H1 (cell line): ENCODE data around the gene RTN4RL1. TPM values are rescaled to one million over a fixed set of nuclear protein-coding genes. Genes with fewer than 3 reads are reported as not detected.

Experiments
- CTCF ChIA-PET: fragments of 300-600 bp; sonication (Branson Sonifier 250); formaldehyde crosslinking; loops from one replicate; lab custom pipeline; 2021; ENCODE audit not compliant: partially characterized antibody; lab: Charles Lee
- POLR2A ChIA-PET: fragments of 300-600 bp; sonication (Branson Sonifier 250); formaldehyde crosslinking; loops from one replicate; lab custom pipeline; 2021; ENCODE audit warnings: inconsistent platforms; ENCODE audit not compliant: partially characterized antibody; lab: Charles Lee
- DNase-seq, 2 experiments: peaks; one replicate each; pipeline versions ENCODE4 v3.0.0 to v3.0.0-alpha.2; 2010 to 2022; ENCODE audit warnings: low spot score in 2 of 2, low read depth in 1 of 2, mixed read lengths in 1 of 2
- FAIRE-seq: peaks from 2 replicates; lab custom pipeline; 2011; peaks lifted over from hg19 to GRCh38; lab: Jason Lieb, UNC
- H2AFZ ChIP-seq: 2 replicates; pipeline ENCODE4 v1.8.1; 2012; ENCODE audit warnings: low read length, inconsistent platforms
- H2AK5ac ChIP-seq: 2 replicates; pipeline ENCODE4 v1.6.1; 2013; ENCODE audit warnings: low read depth, low read length
- H2BK120ac ChIP-seq: replicated peaks from 2 replicates; pipeline ENCODE3; 2013; ENCODE audit warnings: low read depth, low read length, inconsistent platforms
- H2BK12ac ChIP-seq: 2 replicates; pipeline ENCODE4 v1.6.1; 2013; ENCODE audit warnings: low read depth, low read length
- H2BK15ac ChIP-seq: 2 replicates; pipeline ENCODE4 v1.6.1; 2013; ENCODE audit warnings: low read length
- H2BK20ac ChIP-seq: 2 replicates; pipeline ENCODE4 v1.6.1; 2013; ENCODE audit warnings: low read length
- H2BK5ac ChIP-seq: 2 replicates; pipeline ENCODE4 v1.6.1; 2013; ENCODE audit warnings: low read depth, low read length
- H3K14ac ChIP-seq: 2 replicates; pipeline ENCODE4 v1.6.1; 2013; ENCODE audit warnings: inconsistent platforms; ENCODE audit not compliant: insufficient read length
- H3K18ac ChIP-seq: 2 replicates; pipeline ENCODE4 v1.6.1; 2013; ENCODE audit warnings: low read length; ENCODE audit errors: extremely low read depth
- H3K23ac ChIP-seq: 2 replicates; pipeline ENCODE4 v1.6.1; 2013; ENCODE audit warnings: inconsistent platforms; ENCODE audit not compliant: insufficient read length
- H3K23me2 ChIP-seq: 2 replicates; pipeline ENCODE4 v1.6.1; 2013; ENCODE audit warnings: low read depth, low read length
- H3K27ac ChIP-seq: 2 replicates; pipeline ENCODE4 v1.6.1; 2011; ENCODE audit warnings: low read depth, low read length, inconsistent platforms
- H3K27me3 ChIP-seq, 4 experiments: replicated peaks in 1 of 4; 1 replicate in 1 of 4; 2 replicates in 3 of 4; pipeline versions ENCODE4 v1.6.1 to v1.8.1; 2011 to 2013; ENCODE audit warnings: low read length in 3 of 4, mild to moderate bottlenecking in 3 of 4, inconsistent platforms in 2 of 4, mixed read lengths in 2 of 4, moderate library complexity in 1 of 4; ENCODE audit not compliant: control insufficient read depth in 3 of 4, insufficient read depth in 3 of 4; ENCODE audit errors: extremely low read depth in 1 of 4
- H3K36me3 ChIP-seq, 4 experiments: 2 replicates each; pipeline versions ENCODE4 v1.6.1 to v1.8.1; 2011 to 2013; ENCODE audit warnings: mild to moderate bottlenecking in 4 of 4, low read length in 3 of 4, moderate library complexity in 2 of 4, control low read depth in 1 of 4, inconsistent platforms in 1 of 4; ENCODE audit not compliant: insufficient read depth in 4 of 4, control insufficient read depth in 2 of 4
- H3K4ac ChIP-seq: replicated peaks from 2 replicates; pipeline ENCODE3; 2013; ENCODE audit warnings: low read length, low read depth, mixed read lengths, inconsistent platforms; ENCODE audit not compliant: insufficient read length
- H3K4me1 ChIP-seq, 4 experiments: replicated peaks in 1 of 4; 1 replicate in 1 of 4; 2 replicates in 3 of 4; pipeline versions ENCODE4 v1.6.1 to v1.8.1; 2011 to 2013; ENCODE audit warnings: low read length in 3 of 4, inconsistent platforms in 2 of 4, mixed read lengths in 1 of 4; ENCODE audit not compliant: insufficient read depth in 4 of 4, control insufficient read depth in 3 of 4
- H3K4me2 ChIP-seq, 2 experiments: 2 replicates each; pipeline versions ENCODE4 v1.6.1 to v1.8.1; 2011 to 2013; ENCODE audit warnings: low read depth in 2 of 2, low read length in 2 of 2, control low read depth in 1 of 2, inconsistent platforms in 1 of 2, mild to moderate bottlenecking in 1 of 2; ENCODE audit not compliant: insufficient read depth in 1 of 2
- H3K4me3 ChIP-seq, 4 experiments: fragments of 200-600, 300-600 bp in 1 of 4; sonication (generic), shearing (Covaris generic), sonication (Bioruptor Twin) in 1 of 4; 2 replicates each; pipeline versions ENCODE4 v1.5.1 to v1.8.1; 2011 to 2016; ENCODE audit warnings: low read length in 4 of 4, low read depth in 3 of 4, control low read depth in 2 of 4, inconsistent platforms in 2 of 4, mild to moderate bottlenecking in 2 of 4, mixed read lengths in 1 of 4, moderate library complexity in 1 of 4; ENCODE audit not compliant: insufficient read depth in 2 of 4; ENCODE audit errors: extremely low read depth in 1 of 4
- H3K56ac ChIP-seq: replicated peaks from 2 replicates; pipeline ENCODE3; 2013; ENCODE audit warnings: low read depth, mild to moderate bottlenecking, mixed read lengths, low read length, inconsistent platforms; ENCODE audit not compliant: insufficient read length
- H3K79me1 ChIP-seq: 2 replicates; pipeline ENCODE4 v1.6.1; 2013; ENCODE audit warnings: low read depth, low read length, control low read depth
- H3K79me2 ChIP-seq, 2 experiments: 2 replicates each; pipeline versions ENCODE4 v1.6.1 to v1.8.1; 2012 to 2013; ENCODE audit warnings: low read length in 2 of 2, mild to moderate bottlenecking in 2 of 2, inconsistent platforms in 1 of 2; ENCODE audit not compliant: insufficient read depth in 2 of 2, control insufficient read depth in 1 of 2
- H3K9ac ChIP-seq, 4 experiments: replicated peaks in 1 of 4; 1 replicate in 1 of 4; 2 replicates in 3 of 4; pipeline versions ENCODE4 v1.6.1 to v1.8.1; 2011 to 2013; ENCODE audit warnings: low read depth in 3 of 4, low read length in 3 of 4, control low read depth in 2 of 4, mild to moderate bottlenecking in 2 of 4, moderate library complexity in 2 of 4, inconsistent platforms in 1 of 4; ENCODE audit errors: extremely low read depth in 1 of 4
- H3K9me3 ChIP-seq, 2 experiments: 2 replicates each; pipeline versions ENCODE4 v1.6.1 to v1.8.1; 2012 to 2013; ENCODE audit warnings: mild to moderate bottlenecking in 2 of 2, moderate library complexity in 2 of 2, control low read depth in 1 of 2, inconsistent platforms in 1 of 2, low read depth in 1 of 2, low read length in 1 of 2, mixed read lengths in 1 of 2; ENCODE audit not compliant: insufficient read depth in 2 of 2
- H4K20me1 ChIP-seq, 2 experiments: replicated peaks in 1 of 2; 2 replicates each; pipeline versions ENCODE3 to v1.8.1; 2011 to 2013; ENCODE audit warnings: inconsistent platforms in 2 of 2, low read length in 2 of 2, mild to moderate bottlenecking in 1 of 2; ENCODE audit not compliant: insufficient read depth in 2 of 2, control insufficient read depth in 1 of 2
- H4K5ac ChIP-seq: 2 replicates; pipeline ENCODE4 v1.6.1; 2013; ENCODE audit warnings: low read length, low read depth, mixed read lengths, inconsistent platforms; ENCODE audit not compliant: insufficient read length
- H4K8ac ChIP-seq: 2 replicates; pipeline ENCODE4 v1.8.0; 2013; ENCODE audit warnings: mild to moderate bottlenecking, moderate library complexity, low read length, inconsistent platforms; ENCODE audit not compliant: insufficient read depth; ENCODE audit errors: extremely low read depth
- H4K91ac ChIP-seq: replicated peaks from 2 replicates; pipeline ENCODE3; 2013; ENCODE audit warnings: low read length, mixed read lengths, inconsistent platforms; ENCODE audit not compliant: insufficient read length
- ASH2L ChIP-seq: fragments of 200-600, 300-600 bp; sonication (generic); IDR thresholded peaks from one replicate; pipeline ENCODE4 v1.7.1; 2017; ENCODE audit warnings: low read length
- HDAC6 ChIP-seq: IDR thresholded peaks from one replicate; pipeline ENCODE4 v1.7.1; 2012; ENCODE audit warnings: low read depth, mild to moderate bottlenecking, inconsistent platforms, low read length, moderate library complexity
- NRF1 ChIP-seq: IDR thresholded peaks from 2 replicates; pipeline ENCODE4 v1.6.1; 2011; ENCODE audit warnings: mild to moderate bottlenecking, low read depth, low read length, improper control_type of control experiment
- RAD21 ChIP-seq, 2 experiments: IDR thresholded peaks in 1 of 2; conservative IDR thresholded peaks in 1 of 2; 2 replicates each; pipeline ENCODE4 v1.6.1; 2011; ENCODE audit warnings: low read depth in 2 of 2, low read length in 2 of 2, improper control_type of control experiment in 1 of 2, inconsistent platforms in 1 of 2, mild to moderate bottlenecking in 1 of 2, moderate library complexity in 1 of 2
- SAP30 ChIP-seq: fragments of 300-600 bp; sonication (generic); IDR thresholded peaks from 2 replicates; pipeline ENCODE4 v1.7.1; 2012; ENCODE audit warnings: low read length, moderate library complexity, mild to moderate bottlenecking, inconsistent platforms; ENCODE audit not compliant: insufficient read depth, insufficient replicate concordance
- SIN3A ChIP-seq, 2 experiments: IDR thresholded peaks in 1 of 2; conservative IDR thresholded peaks in 1 of 2; 2 replicates each; pipeline ENCODE4 v1.6.1; 2011 to 2012; ENCODE audit warnings: low read length in 2 of 2, improper control_type of control experiment in 1 of 2, low read depth in 1 of 2, mild to moderate bottlenecking in 1 of 2
- SP1 ChIP-seq: IDR thresholded peaks from 2 replicates; pipeline ENCODE4 v1.6.1; 2011; ENCODE audit warnings: low read depth, low read length
- SP2 ChIP-seq: IDR thresholded peaks from 2 replicates; pipeline ENCODE4 v1.6.1; 2012; ENCODE audit warnings: mild to moderate bottlenecking, low read length, inconsistent platforms
- SP4 ChIP-seq: IDR thresholded peaks from 2 replicates; pipeline ENCODE4 v1.6.1; 2012; ENCODE audit warnings: low read length, inconsistent platforms
- SRF ChIP-seq: IDR thresholded peaks from 2 replicates; pipeline ENCODE4 v1.6.1; 2011; ENCODE audit warnings: mild to moderate bottlenecking, low read depth, low read length, moderate library complexity
- TAF7 ChIP-seq: optimal IDR thresholded peaks from 2 replicates; pipeline ENCODE3; 2011; ENCODE audit warnings: low read depth, mild to moderate bottlenecking, inconsistent platforms, low read length, moderate library complexity, borderline replicate concordance
- WGBS, 2 experiments: shearing (Covaris generic) in 1 of 2; methylation state at CpG; one replicate each; pipeline versions ENCODE4 v1.1.6 to v1.1.7; 2013 to 2015; ENCODE audit warnings: low lambda C conversion rate in 2 of 2, mixed read lengths in 2 of 2, inconsistent platforms in 1 of 2, low coverage in 1 of 2, missing lambda C conversion rate in 1 of 2; ENCODE audit not compliant: insufficient replicate concordance in 2 of 2, insufficient coverage in 1 of 2, insufficient read length in 1 of 2; ENCODE audit errors: extremely low coverage in 1 of 2, missing lambda C conversion rate in 1 of 2; 5-methylcytosine and 5-hydroxymethylcytosine counted together
- polyA plus RNA-seq, 7 experiments: library from polyadenylated mRNA; depleted of rRNA in 3 of 7; stranded (reverse) in 5 of 7; unstranded in 2 of 7; fragments of >200 nt in 5 of 7; fragments of 200-250 nt in 2 of 7; gene quantifications; 1 replicate in 5 of 7; 2 replicates in 1 of 7; 4 replicates in 1 of 7; pipeline versions ENCODE4 v1.2.1 to v1.2.3, GENCODE V29; 2011 to 2013; ENCODE audit warnings: missing spikeins in 2 of 7, mixed read lengths in 2 of 7
- total RNA-seq: library from RNA; stranded (reverse); fragmentation: NEBNext Ultra II Directional; extraction: Animal tissue kit (Norgen Biotek cat#: 25700); gene quantifications from 2 replicates; pipeline ENCODE4 v1.2.1, GENCODE V29; 2021
- TF ChIP-seq, protein P1 (sequence below): IDR thresholded peaks from 2 replicates; pipeline ENCODE4 v1.6.1; 2012; ENCODE audit warnings: low read length, inconsistent platforms

Gene RTN4RL1
- total and polyA plus RNA-seq, 2 of the 8 experiments (the other 6 are each of a cell fraction or from before 2014, with no cell fraction given): 0.09 TPM; not detected in 1

DNA sequence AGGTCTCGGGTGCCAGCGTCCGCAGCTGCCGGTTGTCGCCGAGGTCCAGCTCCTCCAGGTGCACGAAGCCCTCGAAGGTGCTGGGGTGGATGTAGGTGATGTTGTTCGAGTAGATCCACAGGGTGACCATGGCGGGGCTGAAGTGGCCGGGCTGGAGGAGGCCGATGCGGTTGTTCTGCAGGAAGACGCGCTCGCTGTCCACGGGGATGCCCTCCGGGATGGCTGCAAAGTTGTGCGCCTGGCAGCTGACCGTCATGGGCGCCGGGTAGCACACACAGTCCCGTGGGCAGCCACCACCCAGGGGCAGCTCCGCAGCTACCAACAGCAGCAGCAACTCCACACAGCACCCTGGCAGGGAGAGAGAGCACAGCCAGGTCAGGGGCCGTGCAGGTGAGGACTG, 87.7 kb downstream of the RTN4RL1 start:
- FAIRE-seq: no peak
- TF ChIP-seq RAD21 (IDR thresholded peaks at IDR 0.05 in 1 of 2, conservative IDR thresholded peaks at IDR 0.05 in 1 of 2; ENCODE audit: low read depth in 2 of 2, low read length in 2 of 2) (no peak), HDAC6 (no peak), SAP30 (no peak), SRF (no peak), TAF7 (no peak), SP1 (no peak), SP2 (no peak), SP4 (no peak), SIN3A (conservative IDR thresholded peaks at IDR 0.05 in 1 of 2, IDR thresholded peaks at IDR 0.05 in 1 of 2; ENCODE audit: low read depth in 1 of 2, low read length in 2 of 2) (no peak), NRF1 (no peak), ASH2L (no peak)
- TF ChIP-seq, protein P1, sequence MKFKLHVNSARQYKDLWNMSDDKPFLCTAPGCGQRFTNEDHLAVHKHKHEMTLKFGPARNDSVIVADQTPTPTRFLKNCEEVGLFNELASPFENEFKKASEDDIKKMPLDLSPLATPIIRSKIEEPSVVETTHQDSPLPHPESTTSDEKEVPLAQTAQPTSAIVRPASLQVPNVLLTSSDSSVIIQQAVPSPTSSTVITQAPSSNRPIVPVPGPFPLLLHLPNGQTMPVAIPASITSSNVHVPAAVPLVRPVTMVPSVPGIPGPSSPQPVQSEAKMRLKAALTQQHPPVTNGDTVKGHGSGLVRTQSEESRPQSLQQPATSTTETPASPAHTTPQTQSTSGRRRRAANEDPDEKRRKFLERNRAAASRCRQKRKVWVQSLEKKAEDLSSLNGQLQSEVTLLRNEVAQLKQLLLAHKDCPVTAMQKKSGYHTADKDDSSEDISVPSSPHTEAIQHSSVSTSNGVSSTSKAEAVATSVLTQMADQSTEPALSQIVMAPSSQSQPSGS: no peak

More for the DNA sequence above, 87.7 kb downstream of the RTN4RL1 start:
- Histone ChIP-seq H4K91ac (no peak overlapping the region), H2AFZ (no peak overlapping the region), H3K18ac (no peak overlapping the region), H3K23me2 (no peaks in the 10 kb centered on the region), H3K9me3 (no peaks in the 10 kb centered on the region), H3K23ac (no peak overlapping the region), H3K9ac (no peak overlapping the region), H3K79me1 (no peaks in the 10 kb centered on the region), H3K4ac (no peak overlapping the region), H4K8ac (peak overlapping the region; percentile 25; the same call in 1 of the 2 replicates), H3K79me2 (no peaks in the 10 kb centered on the region), H3K27me3 (peaks cover 0 to 4% (median 3%) of the 10 kb centered on the region in 4 experiments; a peak in 3 of 7 replicates), H2BK120ac (no peak overlapping the region), H2AK5ac (no peak overlapping the region), H3K4me2 (no peak overlapping the region), H2BK5ac (no peak overlapping the region), H2BK12ac (no peak overlapping the region), H4K20me1 (peaks cover 0 to 1% of the 10 kb centered on the region in 2 experiments), H2BK15ac (no peak overlapping the region), H3K4me1 (no peaks in the 10 kb centered on the region), H3K4me3 (no peak overlapping the region), H4K5ac (no peak overlapping the region), H3K27ac (no peak overlapping the region), H3K14ac (no peak overlapping the region), H3K36me3 (no peaks in the 10 kb centered on the region), H2BK20ac (no peak overlapping the region), H3K56ac (no peak overlapping the region)
- no peak for DNase-seq
- POLR2A ChIA-PET: no interaction called here
- WGBS, 2 experiments: 98% methylated on average over 21 of the region's 25 CpGs; no CpG with 5 or more reads in 1 of the 2 experiments
- CTCF ChIA-PET: interaction anchor here (0.5 to 1.2 kb wide), 5 partner anchors 13 to 73 kb away, joined by 3 to 4 read pairs (median 3); no protein-coding TSS in a partner anchor
